ENCODE data around the gene KCNA3.

Gene KCNA3

GRCh38 chr1:110634455-110635311, 40.1 kb downstream of the KCNA3 start:
- H3K4me3 ChIP-seq (ENCODE audit: low read depth, low read length): no peak overlapping the region
- TF ChIP-seq, protein P1, sequence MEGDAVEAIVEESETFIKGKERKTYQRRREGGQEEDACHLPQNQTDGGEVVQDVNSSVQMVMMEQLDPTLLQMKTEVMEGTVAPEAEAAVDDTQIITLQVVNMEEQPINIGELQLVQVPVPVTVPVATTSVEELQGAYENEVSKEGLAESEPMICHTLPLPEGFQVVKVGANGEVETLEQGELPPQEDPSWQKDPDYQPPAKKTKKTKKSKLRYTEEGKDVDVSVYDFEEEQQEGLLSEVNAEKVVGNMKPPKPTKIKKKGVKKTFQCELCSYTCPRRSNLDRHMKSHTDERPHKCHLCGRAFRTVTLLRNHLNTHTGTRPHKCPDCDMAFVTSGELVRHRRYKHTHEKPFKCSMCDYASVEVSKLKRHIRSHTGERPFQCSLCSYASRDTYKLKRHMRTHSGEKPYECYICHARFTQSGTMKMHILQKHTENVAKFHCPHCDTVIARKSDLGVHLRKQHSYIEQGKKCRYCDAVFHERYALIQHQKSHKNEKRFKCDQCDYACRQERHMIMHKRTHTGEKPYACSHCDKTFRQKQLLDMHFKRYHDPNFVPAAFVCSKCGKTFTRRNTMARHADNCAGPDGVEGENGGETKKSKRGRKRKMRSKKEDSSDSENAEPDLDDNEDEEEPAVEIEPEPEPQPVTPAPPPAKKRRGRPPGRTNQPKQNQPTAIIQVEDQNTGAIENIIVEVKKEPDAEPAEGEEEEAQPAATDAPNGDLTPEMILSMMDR (IDR thresholded peaks at IDR 0.05; ENCODE audit: low read depth, low read length): no peak

- TF ChIP-seq, protein P1 (IDR thresholded peaks at IDR 0.05; ENCODE audit: low read depth, low read length): no peak
- H3K4me3 ChIP-seq (ENCODE audit: low read depth, low read length): no peak overlapping the region
Observed at GRCh38 chr1:110634086-110634454, 40.7 kb downstream of the KCNA3 start.

DNA sequence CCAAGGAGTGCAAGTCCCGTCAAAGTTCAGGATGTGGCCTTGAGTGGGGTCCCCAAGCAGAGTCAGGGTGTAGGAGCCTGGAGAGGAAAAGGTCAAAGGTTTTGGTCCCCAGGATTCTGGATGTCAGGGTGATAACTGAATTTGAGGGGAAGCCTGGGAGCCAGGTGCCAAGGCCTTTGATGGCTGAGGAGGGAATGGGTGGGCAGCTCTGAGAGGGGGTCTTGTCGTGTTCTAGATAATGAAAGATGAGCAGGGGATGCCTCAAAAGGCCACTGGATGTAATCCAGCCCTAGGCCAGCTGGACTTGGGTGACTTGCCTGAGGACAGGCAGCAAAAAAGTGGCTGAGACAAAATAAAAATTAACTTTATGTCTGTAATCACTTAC, 41.1 kb downstream of the KCNA3 start:
- no peak overlapping the region for H3K4me3 ChIP-seq (ENCODE audit: low read depth, low read length)

GRCh38 chr1:110631836-110632620, 42.7 kb downstream of the KCNA3 start:
- TF ChIP-seq, protein P1 (IDR thresholded peaks at IDR 0.05; ENCODE audit: low read depth, low read length): no peak
- no peak overlapping the region for H3K4me3 ChIP-seq (ENCODE audit: low read depth, low read length)

More for the DNA sequence above, 41.1 kb downstream of the KCNA3 start:
- TF ChIP-seq, protein P1 (IDR thresholded peaks at IDR 0.05; ENCODE audit: low read depth, low read length): no peak

- no peak overlapping the region for H3K4me3 ChIP-seq (ENCODE audit: low read depth, low read length)
Observed at GRCh38 chr1:110630839-110631663, 43.7 kb downstream of the KCNA3 start.

DNA sequence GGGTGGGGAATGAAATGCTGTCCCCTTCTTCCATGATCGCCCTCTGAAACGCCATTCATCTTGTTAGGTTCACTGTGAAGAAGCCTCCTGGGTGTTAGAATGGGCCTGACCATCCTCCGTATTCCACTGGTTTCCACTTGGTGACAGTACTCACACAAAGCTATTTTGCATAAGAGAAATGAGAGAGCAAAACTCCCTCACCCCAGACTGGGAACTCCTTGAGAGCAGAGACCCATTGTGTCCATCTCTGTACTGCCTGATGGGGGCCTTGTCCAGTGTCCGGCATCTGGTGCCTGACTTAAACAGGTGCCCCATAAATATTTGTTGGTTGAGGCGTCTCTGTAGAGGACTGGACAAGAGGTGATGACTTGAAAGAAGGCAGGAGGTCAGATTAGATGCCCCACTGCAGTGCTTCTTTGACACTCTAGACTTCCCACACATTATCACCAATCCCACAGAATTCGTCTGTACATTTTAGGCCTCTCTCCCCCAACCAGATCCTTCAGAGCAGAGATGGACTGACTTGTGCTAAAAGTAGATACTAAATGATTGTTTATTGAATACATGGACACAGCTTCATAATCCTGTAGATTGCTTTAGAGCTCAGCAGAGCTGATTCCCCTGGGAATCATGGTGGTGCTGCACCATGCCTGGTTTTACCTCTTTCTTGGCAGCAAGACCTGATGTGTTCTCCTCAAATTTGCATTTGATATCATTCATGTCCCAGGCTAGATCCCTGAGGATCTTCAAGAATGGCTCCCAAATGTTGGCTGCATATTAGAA, 46.2 kb downstream of the KCNA3 start:
- TF ChIP-seq, protein P1 (IDR thresholded peaks at IDR 0.05; ENCODE audit: low read depth, low read length): no peak
- H3K4me3 ChIP-seq (ENCODE audit: low read depth, low read length): no peak overlapping the region

More at GRCh38 chr1:110630839-110631663, 43.7 kb downstream of the KCNA3 start:
- TF ChIP-seq, protein P1 (IDR thresholded peaks at IDR 0.05; ENCODE audit: low read depth, low read length): peak; percentile 59

All from WI38 (cell line).